ENCODE results near the gene MCM5.
"Not testable (repeated sequence)": the region's sequence is repeated elsewhere in the genome, so short reads cannot be mapped to it uniquely, and the experiment has no call there.

The MCM5 gene

GRCh38 chr22:35450824-35451569, 51.1 kb downstream of the MCM5 start:
- no peak for DNase-seq (ENCODE audit: low read depth in 4 of 4, low spot score in 1 of 4)

- DNase-seq (ENCODE audit: low read depth in 4 of 4, low spot score in 1 of 4) = no peak
Measured at GRCh38 chr22:35451592-35451991, 51.7 kb downstream of the MCM5 start.

GRCh38 chr22:35452351-35452781, 52.4 kb downstream of the MCM5 start:
- DNase-seq (ENCODE audit: low read depth in 4 of 4, low spot score in 1 of 4) = no peak

DNA sequence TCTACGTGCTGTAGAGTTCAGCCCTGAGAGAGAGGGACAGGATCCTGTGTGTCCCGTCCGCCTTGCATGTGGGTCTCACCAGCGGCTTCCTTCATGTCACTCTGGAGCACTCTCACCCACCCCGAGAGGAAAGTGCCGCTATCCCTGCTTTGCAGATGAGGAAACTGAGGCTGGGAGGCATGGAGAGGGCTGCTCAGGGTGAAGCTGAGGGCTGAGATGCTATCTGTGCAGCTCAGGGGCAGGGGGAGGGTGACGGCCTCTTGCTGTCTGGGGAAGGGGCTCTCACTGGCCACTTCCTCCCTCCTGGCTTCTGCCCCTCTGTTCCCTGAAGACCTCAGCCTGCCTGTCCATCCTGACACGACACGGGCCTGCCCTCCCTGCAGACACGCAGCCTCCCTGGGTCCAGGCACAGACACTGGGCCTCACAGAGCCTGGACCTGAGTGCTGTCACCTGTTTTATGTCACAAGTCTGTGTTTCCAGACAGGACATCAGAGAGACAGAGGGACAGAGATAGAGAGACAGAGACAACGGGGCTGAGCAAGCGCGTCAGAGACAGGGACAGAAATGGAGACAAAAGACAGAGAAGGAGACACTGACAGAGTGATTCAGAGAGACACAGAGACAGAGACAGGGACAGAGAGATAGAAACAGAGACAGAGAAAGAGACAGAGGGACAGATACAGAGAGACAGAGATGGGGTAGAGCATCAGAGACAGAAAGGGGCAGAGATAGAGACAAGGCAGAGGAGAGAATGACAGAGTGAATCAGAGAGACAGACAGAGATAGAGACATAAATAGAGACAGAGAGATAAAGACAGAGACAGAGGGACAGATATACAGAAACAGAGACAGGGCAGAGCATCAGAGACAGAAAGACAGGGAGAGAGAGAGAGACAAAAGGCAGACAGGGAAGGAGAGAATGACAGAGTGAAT, 53.1 kb downstream of the MCM5 start:
- no peak for DNase-seq (ENCODE audit: low read depth in 4 of 4, low spot score in 1 of 4)

- no peak for DNase-seq (ENCODE audit: low read depth in 4 of 4, low spot score in 1 of 4)
Measured at GRCh38 chr22:35454416-35455054, 54.6 kb downstream of the MCM5 start.

- DNase-seq (ENCODE audit: low read depth in 4 of 4, low spot score in 1 of 4) = no peak
Measured at GRCh38 chr22:35455529-35455928, 55.6 kb downstream of the MCM5 start.

DNA sequence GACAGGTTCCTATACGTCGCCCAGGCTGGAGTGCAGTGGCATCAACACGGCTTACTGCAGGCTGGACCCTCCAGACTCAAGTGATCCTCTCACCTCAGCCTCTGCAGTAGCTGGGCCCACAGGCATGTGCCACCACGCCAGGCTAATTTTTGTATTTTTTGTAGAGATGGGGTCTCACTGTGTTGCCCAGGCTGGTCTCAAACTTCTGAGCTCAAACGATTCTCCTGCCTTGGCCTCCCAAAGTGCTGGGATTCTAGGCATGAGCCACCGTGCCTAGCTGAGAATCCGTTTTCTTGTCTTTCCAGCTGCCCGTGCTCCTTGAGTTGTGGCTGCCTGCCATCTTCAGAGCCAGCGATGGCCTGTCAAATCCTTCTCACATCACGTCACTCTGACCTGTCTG, 56.8 kb downstream of the MCM5 start:
- DNase-seq (ENCODE audit: low read depth in 4 of 4, low spot score in 1 of 4) = no peak

DNA sequence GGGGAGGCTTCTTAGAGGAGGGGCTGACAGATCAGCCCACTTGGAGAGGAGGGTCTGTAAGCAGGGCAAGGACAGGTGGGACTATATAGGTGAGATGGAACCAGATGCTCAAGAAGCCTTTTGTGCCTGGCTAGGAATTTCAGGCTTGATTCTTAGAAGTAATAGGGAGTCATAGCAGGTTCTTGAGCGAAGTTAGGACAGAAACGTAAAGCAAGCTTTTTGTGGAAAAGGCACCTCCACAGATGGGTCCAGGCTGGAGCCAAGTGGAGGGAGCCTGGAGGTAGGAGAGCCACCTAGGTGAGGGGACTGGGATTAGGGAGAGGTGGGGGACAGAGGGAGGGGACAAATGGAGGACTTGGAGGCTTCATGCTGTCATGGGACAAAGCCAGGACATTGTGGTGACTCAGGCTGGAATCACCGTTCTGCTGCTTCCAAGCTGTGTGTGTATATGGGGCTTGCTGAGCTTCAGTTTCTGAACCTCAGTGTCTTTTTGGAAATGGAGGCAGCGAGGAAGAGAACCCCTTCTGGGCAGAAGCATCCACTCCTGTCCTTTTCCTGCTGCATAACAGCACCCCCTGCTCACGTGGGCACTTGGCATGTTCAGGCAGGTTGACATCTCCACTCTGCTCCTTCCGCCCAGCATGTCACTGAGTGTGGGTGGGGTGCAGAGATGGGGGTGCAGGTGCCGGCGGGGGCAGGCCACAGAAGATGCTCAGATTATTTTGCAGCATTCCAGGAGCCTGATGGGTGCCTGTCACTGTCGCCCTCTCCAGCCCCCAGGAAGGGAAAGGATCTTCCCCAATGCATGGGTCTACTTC, 58.0 kb downstream of the MCM5 start:
- DNase-seq (ENCODE audit: low read depth in 4 of 4, low spot score in 1 of 4) = no peak

DNA sequence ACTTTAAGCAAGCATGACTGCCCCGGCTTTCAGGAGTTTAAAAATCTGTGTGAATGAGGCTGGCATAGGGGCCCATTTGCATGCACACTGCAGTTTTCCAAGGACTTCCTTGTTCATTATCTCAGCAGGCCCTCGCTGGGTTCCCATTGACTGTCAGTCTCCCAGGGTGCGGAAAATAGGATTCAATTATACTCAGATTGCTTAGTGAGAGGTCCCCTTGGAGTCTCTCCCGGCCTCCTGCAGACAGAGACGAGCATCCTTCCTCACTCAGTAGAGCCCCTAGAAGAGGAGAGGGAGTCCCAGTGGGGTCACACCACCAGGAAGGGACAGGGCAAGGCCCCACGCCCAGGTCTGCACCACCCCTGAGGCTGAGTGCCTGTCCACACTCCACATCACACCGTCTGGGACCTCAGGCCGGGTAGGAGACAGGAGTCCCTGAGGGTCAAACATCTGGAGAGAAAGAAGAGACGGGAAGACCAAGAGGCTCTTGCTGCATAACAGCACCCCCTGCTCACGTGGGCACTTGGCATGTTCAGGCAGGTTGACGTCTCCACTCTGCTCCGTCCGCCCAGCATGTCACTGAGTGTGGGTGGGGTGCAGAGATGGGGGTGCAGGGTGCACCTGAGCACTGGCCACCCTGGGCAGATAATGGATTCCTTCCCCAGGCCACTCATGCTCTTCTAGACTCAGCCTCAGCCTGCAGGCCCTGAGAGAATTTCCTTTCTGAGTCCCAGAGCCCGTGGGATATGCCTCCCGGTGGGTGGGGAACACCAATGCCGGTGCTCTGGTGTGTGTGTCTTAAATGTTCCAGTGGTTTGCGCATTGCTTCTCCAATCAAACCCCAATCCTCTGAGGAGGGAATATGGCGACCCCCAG, 58.8 kb downstream of the MCM5 start:
- no peak for DNase-seq (ENCODE audit: low read depth in 4 of 4, low spot score in 1 of 4)

- DNase-seq (ENCODE audit: low read depth in 4 of 4, low spot score in 1 of 4) = no peak
Measured at GRCh38 chr22:35459423-35459894, 59.5 kb downstream of the MCM5 start.

DNA sequence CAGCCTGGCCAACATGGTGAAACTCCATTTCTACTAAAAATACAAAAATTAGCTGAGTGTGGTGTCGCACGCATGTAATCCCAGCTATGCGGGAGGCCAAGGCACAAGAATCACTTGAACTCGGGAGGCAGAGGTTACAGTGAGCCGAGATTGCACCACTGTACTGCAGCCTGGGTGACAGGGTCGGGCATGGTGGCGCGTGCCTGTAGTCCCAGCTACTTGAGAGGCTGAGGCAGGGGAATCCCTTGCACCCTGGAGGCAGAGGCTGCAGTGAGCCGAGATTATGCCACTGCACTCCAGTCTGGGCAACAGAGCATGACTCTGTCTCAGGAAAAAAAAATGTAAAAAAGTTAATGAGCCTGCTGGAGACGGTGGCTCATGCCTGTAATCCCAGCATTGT, 60.0 kb downstream of the MCM5 start:
- DNase-seq (ENCODE audit: low read depth in 4 of 4, low spot score in 1 of 4) = not testable (repeated sequence)

DNA sequence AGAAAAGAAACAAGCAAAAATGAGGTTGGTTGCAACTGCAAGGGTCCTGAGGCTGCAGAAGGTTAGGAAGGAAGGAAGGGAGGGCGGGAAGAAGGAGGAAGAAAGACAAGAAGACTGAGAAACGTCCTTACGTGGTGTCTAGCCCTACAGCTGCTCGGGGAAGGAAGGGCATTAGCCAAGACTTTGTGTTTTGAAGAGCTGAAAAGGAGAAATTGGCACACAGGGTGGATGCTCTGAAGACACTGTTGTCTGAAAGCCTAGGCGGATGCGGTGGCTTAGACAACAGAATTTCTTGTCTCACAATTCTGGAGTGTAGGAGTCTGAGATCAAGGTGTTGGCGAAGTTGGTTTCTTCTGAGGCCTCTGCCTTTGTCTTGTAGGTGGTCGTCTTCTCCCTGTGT, 60.7 kb downstream of the MCM5 start:
- DNase-seq (ENCODE audit: low read depth in 4 of 4, low spot score in 1 of 4) = no peak

- no peak for DNase-seq (ENCODE audit: low read depth in 4 of 4, low spot score in 1 of 4)
Measured at GRCh38 chr22:35462498-35463230, 62.7 kb downstream of the MCM5 start.

GRCh38 chr22:35463231-35463933, 63.4 kb downstream of the MCM5 start:
- DNase-seq (ENCODE audit: low read depth in 4 of 4, low spot score in 1 of 4) = no peak

GRCh38 chr22:35464399-35464798, 64.5 kb downstream of the MCM5 start:
- DNase-seq (ENCODE audit: low read depth in 4 of 4, low spot score in 1 of 4) = no peak

DNA sequence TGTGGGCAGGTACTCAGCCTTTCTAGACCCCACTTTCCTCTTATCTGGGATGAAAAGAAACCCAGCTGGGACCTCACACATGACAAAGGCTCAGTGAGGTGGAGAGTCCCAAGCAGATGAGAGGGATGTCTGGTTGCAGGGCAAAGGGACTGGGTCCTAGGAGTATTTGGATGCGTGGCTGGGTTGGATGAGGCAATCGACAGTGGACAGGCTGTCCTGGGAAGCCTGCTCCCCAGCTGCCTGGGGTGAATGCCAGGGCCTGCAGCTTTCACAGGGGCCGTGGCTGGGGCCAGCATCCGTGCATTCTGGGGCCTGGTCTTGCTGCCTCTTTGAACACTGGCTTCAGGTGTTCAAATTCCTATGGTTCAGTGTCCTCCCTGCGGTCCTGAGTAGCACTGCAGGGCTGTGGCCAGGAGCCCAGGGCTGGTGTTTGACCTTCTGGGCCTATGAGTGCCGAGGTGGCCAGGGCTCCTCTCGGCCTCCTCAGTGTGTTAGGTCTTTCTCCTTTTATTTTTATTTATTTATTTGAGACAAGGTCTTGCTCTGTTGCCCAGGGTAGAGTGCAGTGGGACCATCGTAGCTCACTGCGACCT, 65.3 kb downstream of the MCM5 start:
- no peak for DNase-seq (ENCODE audit: low read depth in 4 of 4, low spot score in 1 of 4)

DNA sequence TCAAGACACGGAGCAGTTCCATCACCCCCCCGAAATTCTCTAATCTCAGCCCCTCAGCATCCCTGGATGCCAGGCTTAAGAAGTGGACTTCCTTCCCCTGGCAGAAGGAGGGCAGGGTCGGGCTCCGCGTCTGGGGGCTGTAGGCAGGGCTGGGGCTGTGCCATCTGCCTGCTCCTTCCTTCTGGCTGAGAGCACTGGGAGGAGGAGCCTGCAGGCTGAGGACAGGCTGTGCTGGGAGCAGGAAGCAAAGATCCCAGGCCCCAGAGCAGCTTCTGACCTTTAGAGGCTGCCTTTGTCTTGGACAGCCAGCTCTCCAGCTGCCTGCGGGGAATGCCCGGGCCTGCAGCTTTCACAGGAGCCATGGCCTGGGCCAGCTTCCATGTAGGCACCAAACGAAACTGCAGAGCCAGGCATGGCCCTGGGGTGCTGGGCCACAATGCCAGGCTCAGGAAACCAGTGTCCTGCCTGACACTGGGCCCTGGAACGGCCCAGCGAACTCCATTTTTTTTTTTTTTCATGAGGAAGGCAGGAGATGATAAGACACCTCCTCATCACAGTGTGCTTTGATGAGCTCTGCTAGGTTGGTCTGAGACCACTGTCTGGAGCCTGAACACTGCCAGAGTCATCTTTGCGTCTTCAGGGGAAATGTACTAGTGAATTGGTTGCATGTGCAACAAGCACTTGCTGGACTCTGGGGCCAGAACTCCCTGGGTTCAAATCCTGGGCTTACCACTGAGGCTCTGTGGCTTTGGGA, 67.9 kb downstream of the MCM5 start:
- no peak for DNase-seq (ENCODE audit: low read depth in 4 of 4, low spot score in 1 of 4)

Data from stimulated activated CD4-positive, alpha-beta T cell treated with anti-CD3 and anti-CD28 coated beads, Interleukin-1b, Interleukin-23, amount 100 ng/mL, for 24 hours (primary cell).